Stomach (tissue), 9 donors: ENCODE results near the gene RET. TPM values are rescaled to one million over a fixed set of nuclear protein-coding genes. Genes with fewer than 3 reads are reported as not detected.
A peak's percentile ranks its signal among the peaks of the same experiment; 100 is the strongest.

ENCODE experiments used
- DNase-seq, 2 donors: peaks; one replicate each; pipeline versions ENCODE4 v3.0.0 to v3.0.0-alpha.2; 2013 to 2019
- H3K27ac ChIP-seq, 5 donors: fragments of 200-600 bp in 4 of 5; sonication (generic) in 4 of 5; one replicate each; pipeline ENCODE4 v1.5.1; 2013 to 2019; ENCODE audit warnings: mild to moderate bottlenecking in 1 of 5, moderate library complexity in 1 of 5
- H3K27me3 ChIP-seq, 3 donors: fragments of 200-600 bp; sonication (generic); one replicate each; pipeline ENCODE4 v1.5.1; 2017 to 2019; ENCODE audit warnings: mixed run types in 1 of 3
- H3K36me3 ChIP-seq, 4 donors: fragments of 200-600 bp; sonication (generic); 1 replicate in 3 of 4; 2 replicates in 1 of 4; pipeline ENCODE4 v1.5.1; 2016 to 2019
- H3K4me1 ChIP-seq, 4 donors: fragments of 200-600 bp; sonication (generic); one replicate each; pipeline ENCODE4 v1.5.1; 2016 to 2019
- H3K4me3 ChIP-seq, 4 donors: fragments of 200-600 bp; sonication (generic) in 3 of 4; one replicate each; pipeline ENCODE4 v1.5.1; 2016 to 2019; ENCODE audit warnings: mild to moderate bottlenecking in 1 of 4
- H3K9me3 ChIP-seq, 4 donors: fragments of 200-600 bp; sonication (generic); one replicate each; pipeline ENCODE4 v1.5.1; 2016 to 2019
- EP300 ChIP-seq: sonication (generic); formaldehyde crosslinking; IDR thresholded peaks from one replicate; pipeline ENCODE4 v1.6.1; 2017; ENCODE audit warnings: antibody characterized with exemption
- POLR2A ChIP-seq, 4 donors: fragments of 450-650 bp; IDR thresholded peaks; one replicate each; pipeline ENCODE4 v1.6.1; 2016; ENCODE audit warnings: antibody characterized with exemption in 4 of 4, control low read depth in 2 of 4, mild to moderate bottlenecking in 1 of 4, moderate library complexity in 1 of 4
- POLR2AphosphoS5 ChIP-seq, 3 donors: sonication (generic); formaldehyde crosslinking; IDR thresholded peaks; one replicate each; pipeline ENCODE4 v1.6.1; 2016; ENCODE audit warnings: antibody characterized with exemption in 3 of 3
- WGBS, 5 donors: extraction: QIAGEN DNeasy Blood & Tissue Kit in 3 of 5; methylation state at CpG; one replicate each; pipeline versions ENCODE4 v1.1.5 to v1.1.7; 2013 to 2018; 5-methylcytosine and 5-hydroxymethylcytosine counted together
- intact Hi-C: fragments of 100-400 bp; cut with DNase I; formaldehyde crosslinking; loops from one replicate; pipeline ENCODE4 v1.15.1; 2023; ENCODE audit warnings: low total_unique reads
- polyA plus RNA-seq, 3 donors: library from polyadenylated mRNA; stranded (reverse); fragments of 200-250 nt; gene quantifications; one replicate each; pipeline ENCODE4 v1.2.3, GENCODE V29; 2013
- total RNA-seq, 5 donors: library from RNA; depleted of rRNA; stranded (reverse); fragments of >200 nt; gene quantifications; one replicate each; pipeline versions ENCODE4 v1.1.0 to v1.2.3, GENCODE V29; 2014 to 2016
- TF ChIP-seq, protein P1 (sequence below), 7 experiments: fragments of 450-650 bp in 4 of 7; fragments of 200-600 bp in 3 of 7; sonication (generic) in 3 of 7; IDR thresholded peaks; one replicate each; pipeline ENCODE4 v1.5.1; 2016 to 2019; ENCODE audit warnings: antibody characterized with exemption in 7 of 7, control low read depth in 2 of 7, mild to moderate bottlenecking in 1 of 7
- donor health status: healthy with polysubstance abuse.
- donor health status: Bipolar disorder and iron deficiency.
- donor health status: healthy.

Gene RET
- total and polyA plus RNA-seq, 8 donors: 0.31 to 9.8 (median 2.5) TPM; not detected in 2

DNA sequence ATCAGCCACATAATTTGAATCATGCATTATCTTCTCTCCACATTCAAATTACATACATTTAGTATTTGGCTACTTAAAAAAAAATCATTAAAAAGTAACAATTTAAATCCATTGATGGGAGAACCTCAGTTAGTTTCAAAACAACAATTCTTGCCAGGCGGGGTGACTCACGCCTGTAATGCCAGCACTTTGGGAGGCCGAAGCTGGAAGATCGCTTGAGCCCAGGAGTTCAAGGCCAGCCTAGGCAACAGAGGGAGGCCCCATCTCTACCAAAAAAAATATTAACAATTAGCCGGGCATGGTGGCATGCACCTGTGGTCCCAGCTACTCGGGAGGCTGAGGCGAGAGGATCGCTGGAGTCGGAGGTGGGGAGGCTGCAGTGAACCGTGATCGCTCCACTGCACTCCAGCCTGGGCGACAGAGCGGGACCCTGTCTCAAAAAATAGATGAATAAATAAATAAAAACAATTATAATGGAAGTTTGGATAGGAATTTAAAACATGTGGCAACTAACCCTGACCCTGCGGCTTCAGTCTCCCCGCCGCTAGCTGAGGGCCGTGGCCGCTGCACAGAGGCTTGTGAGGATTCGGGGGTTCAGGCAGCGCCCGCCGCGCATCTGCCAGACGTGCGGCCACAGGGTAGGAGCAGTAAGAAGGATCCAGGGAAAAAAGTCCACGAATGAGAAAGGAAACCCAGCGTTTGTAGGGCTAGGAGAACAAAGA, 60.3 kb downstream of the RET start:
- DNase-seq: no peak
- WGBS, 5 donors: 39 to 48% (median 43%) methylated on average over 27 of the region's 27 CpGs
- no peaks in the 10 kb centered on the region for H3K27me3 ChIP-seq
- no peaks in the 10 kb centered on the region for H3K36me3 ChIP-seq
- intact Hi-C loops: no loop called here
- peak overlapping the region; percentile 90 to 97 (median 94) for H3K27ac ChIP-seq
- no peak for TF ChIP-seq POLR2A (IDR thresholded peaks at IDR 0.05)
- no peak for TF ChIP-seq POLR2AphosphoS5 (IDR thresholded peaks at IDR 0.05)
- TF ChIP-seq EP300: no peak
- TF ChIP-seq, protein P1, sequence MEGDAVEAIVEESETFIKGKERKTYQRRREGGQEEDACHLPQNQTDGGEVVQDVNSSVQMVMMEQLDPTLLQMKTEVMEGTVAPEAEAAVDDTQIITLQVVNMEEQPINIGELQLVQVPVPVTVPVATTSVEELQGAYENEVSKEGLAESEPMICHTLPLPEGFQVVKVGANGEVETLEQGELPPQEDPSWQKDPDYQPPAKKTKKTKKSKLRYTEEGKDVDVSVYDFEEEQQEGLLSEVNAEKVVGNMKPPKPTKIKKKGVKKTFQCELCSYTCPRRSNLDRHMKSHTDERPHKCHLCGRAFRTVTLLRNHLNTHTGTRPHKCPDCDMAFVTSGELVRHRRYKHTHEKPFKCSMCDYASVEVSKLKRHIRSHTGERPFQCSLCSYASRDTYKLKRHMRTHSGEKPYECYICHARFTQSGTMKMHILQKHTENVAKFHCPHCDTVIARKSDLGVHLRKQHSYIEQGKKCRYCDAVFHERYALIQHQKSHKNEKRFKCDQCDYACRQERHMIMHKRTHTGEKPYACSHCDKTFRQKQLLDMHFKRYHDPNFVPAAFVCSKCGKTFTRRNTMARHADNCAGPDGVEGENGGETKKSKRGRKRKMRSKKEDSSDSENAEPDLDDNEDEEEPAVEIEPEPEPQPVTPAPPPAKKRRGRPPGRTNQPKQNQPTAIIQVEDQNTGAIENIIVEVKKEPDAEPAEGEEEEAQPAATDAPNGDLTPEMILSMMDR (IDR thresholded peaks at IDR 0.05): no peak
- H3K9me3 ChIP-seq: no peaks in the 10 kb centered on the region
- H3K4me3 ChIP-seq: peak overlapping the region; percentile 72 to 93 (median 84)
- H3K4me1 ChIP-seq: peaks cover 14 to 45% (median 23%) of the 10 kb centered on the region in 4 donors

GRCh38 chr10:43137717-43138020, 60.8 kb downstream of the RET start:
- peaks cover 14 to 49% (median 23%) of the 10 kb centered on the region in 4 donors for H3K4me1 ChIP-seq
- intact Hi-C loops: no loop called here
- no peak for TF ChIP-seq POLR2A (IDR thresholded peaks at IDR 0.05)
- no peak for TF ChIP-seq POLR2AphosphoS5 (IDR thresholded peaks at IDR 0.05)
- TF ChIP-seq EP300: no peak
- TF ChIP-seq, protein P1 (IDR thresholded peaks at IDR 0.05): no peak
- H3K9me3 ChIP-seq: no peaks in the 10 kb centered on the region
- peak overlapping the region; percentile 72 to 93 (median 84) for H3K4me3 ChIP-seq
- peak in 1 of 2 donors; percentile 91 for DNase-seq
- H3K27ac ChIP-seq: peak overlapping the region; percentile 90 to 97 (median 94)
- no peaks in the 10 kb centered on the region for H3K27me3 ChIP-seq
- 0 to 1% (median 0%) methylated on average over 16 to 30 of the region's 30 CpGs for WGBS, 5 donors
- H3K36me3 ChIP-seq: no peaks in the 10 kb centered on the region

- 0 to 1% (median 1%) methylated on average over 19 to 93 of the region's 93 CpGs for WGBS, 5 donors
- Histone ChIP-seq H3K9me3 (no peaks in the 10 kb centered on the region), H3K36me3 (no peaks in the 10 kb centered on the region), H3K27me3 (no peaks in the 10 kb centered on the region), H3K4me3 (peak within 1 kb of the TSS; percentile 72 to 93 (median 84)), H3K27ac (peak within 1 kb of the TSS; percentile 90 to 97 (median 94)), H3K4me1 (peaks cover 14 to 54% (median 25%) of the 10 kb centered on the region in 4 donors)
- DNase-seq: peak; percentile 88 to 96
- TF ChIP-seq EP300 (no peak), POLR2A (IDR thresholded peaks at IDR 0.05) (no peak), POLR2AphosphoS5 (IDR thresholded peaks at IDR 0.05) (peak; percentile 66 to 80 (median 78))
- TF ChIP-seq, protein P1 (IDR thresholded peaks at IDR 0.05): no peak
- intact Hi-C loops: no loop called here
Observed at GRCh38 chr10:43138021-43138756, 61.3 kb downstream of the RET start, which contains the start of gene CSGALNACT2. CSGALNACT2 (plus strand) TSS chr10:43138445; CDS start chr10:43155150, 16,705 bp downstream.

DNA sequence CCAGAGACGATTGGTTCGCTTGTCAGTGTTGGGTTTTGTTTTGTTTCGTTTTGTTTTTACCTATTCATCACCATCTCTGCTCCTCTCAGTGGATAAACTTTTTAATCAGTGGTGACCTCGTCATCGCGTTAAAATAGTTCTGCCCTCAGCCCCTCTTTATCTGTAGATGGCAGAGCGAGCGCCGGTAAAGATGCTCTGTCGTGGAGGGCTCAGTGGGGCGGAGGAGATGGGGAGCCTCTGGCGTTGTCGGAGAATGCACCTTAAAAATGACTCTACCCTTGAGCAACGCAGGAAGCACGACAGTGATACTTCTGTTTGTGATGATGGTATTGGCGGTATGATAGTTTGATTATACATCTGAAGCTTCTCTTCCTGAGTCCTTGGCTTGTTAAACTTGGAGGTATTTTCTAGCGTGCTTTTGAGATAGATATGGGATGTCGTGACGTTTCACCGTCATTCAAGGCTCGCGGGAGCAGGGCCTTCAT, 61.9 kb downstream of the RET start:
- DNase-seq: peak in 1 of 2 donors; percentile 70
- TF ChIP-seq POLR2A (IDR thresholded peaks at IDR 0.05) (no peak), POLR2AphosphoS5 (IDR thresholded peaks at IDR 0.05) (peak in 1 of 3 donors; percentile 16), EP300 (no peak)
- TF ChIP-seq, protein P1 (IDR thresholded peaks at IDR 0.05): no peak
- Histone ChIP-seq H3K4me3 (peak overlapping the region; percentile 72 to 93 (median 84)), H3K4me1 (peaks cover 14 to 60% (median 28%) of the 10 kb centered on the region in 4 donors), H3K27ac (peak overlapping the region; percentile 90 to 97 (median 94)), H3K9me3 (no peaks in the 10 kb centered on the region), H3K27me3 (no peaks in the 10 kb centered on the region), H3K36me3 (no peaks in the 10 kb centered on the region)
- 0 to 1% (median 1%) methylated on average over 22 of the region's 22 CpGs for WGBS, 5 donors
- intact Hi-C loops: no loop called here
